Measurements from ENCODE around the gene A3GALT2. TPM values are rescaled to one million over a fixed set of nuclear protein-coding genes. Genes with fewer than 3 reads are reported as not detected.
"Not testable (repeated sequence)": the region's sequence is repeated elsewhere in the genome, so short reads cannot be mapped to it uniquely, and the experiment has no call there.

Gene A3GALT2
- total RNA-seq, 1 donor from 2014 or later = not detected

DNA sequence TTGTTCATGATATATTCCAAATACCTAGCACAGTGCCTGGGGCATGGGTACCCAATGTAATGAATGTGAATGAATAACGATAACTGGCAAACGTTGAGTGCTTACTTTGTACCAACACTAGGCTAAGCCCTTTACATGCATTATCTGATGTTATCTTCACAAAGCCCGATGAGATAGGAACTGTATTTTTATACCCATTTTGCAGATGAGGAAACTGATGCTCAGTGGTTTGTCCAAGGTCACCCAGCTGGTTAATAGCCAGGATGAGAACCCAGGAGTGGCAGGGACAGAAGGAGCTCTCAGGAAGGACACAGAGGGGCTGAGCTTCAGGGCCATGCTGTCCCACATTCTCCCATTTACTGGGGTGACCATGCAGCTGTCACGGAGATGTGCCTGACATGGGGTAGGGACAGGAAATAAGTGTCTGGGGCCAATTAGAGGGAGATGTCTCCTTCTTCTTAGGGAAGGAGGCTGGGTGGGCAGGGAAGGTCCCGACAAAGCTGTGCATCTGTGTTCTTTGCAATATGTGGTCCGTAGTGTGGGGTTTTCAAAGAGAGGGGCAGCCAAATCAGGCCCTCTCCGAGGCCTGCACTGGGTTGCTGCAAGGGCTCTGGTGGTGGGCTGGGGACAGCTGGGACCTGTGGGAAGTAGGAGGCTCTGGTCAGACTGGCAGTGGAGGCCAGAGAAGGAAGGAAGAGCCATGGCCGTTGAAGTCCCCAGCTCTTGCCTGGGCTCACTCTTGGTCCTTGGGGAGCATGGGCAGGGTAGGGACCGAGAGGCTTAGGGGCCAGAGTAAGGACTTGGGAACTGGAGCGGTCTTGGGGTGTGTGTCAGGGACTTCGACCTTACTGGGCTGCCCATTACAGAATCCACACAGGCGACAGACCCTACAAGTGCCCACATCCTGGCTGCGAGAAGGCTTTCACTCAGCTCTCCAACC, 26.6 kb downstream of the A3GALT2 start:
- TF ChIP-seq POLR2AphosphoS5 (IDR thresholded peaks at IDR 0.05; ENCODE audit: insufficient read depth in 1 of 2, low read depth in 1 of 2) (no peak), POLR2A (IDR thresholded peaks at IDR 0.05) (no peak)
- TF ChIP-seq, protein P1, sequence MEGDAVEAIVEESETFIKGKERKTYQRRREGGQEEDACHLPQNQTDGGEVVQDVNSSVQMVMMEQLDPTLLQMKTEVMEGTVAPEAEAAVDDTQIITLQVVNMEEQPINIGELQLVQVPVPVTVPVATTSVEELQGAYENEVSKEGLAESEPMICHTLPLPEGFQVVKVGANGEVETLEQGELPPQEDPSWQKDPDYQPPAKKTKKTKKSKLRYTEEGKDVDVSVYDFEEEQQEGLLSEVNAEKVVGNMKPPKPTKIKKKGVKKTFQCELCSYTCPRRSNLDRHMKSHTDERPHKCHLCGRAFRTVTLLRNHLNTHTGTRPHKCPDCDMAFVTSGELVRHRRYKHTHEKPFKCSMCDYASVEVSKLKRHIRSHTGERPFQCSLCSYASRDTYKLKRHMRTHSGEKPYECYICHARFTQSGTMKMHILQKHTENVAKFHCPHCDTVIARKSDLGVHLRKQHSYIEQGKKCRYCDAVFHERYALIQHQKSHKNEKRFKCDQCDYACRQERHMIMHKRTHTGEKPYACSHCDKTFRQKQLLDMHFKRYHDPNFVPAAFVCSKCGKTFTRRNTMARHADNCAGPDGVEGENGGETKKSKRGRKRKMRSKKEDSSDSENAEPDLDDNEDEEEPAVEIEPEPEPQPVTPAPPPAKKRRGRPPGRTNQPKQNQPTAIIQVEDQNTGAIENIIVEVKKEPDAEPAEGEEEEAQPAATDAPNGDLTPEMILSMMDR (IDR thresholded peaks at IDR 0.05) = no peak
- intact Hi-C loops (cut with DNase I) = loop anchor here (5.0 kb wide), 1 partner anchor 73 kb away; no protein-coding TSS in a partner anchor
- Histone ChIP-seq H3K9me3 (no peaks in the 10 kb centered on the region), H3K27me3 (no peaks in the 10 kb centered on the region), H3K4me1 (peaks cover 30% of the 10 kb centered on the region), H3K27ac (no peak overlapping the region), H3K36me3 (peaks cover 0 to 35% of the 10 kb centered on the region in 2 donors), H3K4me3 (no peak overlapping the region)
- no peak for DNase-seq (ENCODE audit: extremely low spot score in 2 of 2)

- Histone ChIP-seq H3K27me3 (no peaks in the 10 kb centered on the region), H3K4me1 (peaks cover 25% of the 10 kb centered on the region), H3K27ac (peak overlapping the region; percentile 48), H3K9me3 (no peaks in the 10 kb centered on the region), H3K4me3 (no peak overlapping the region), H3K36me3 (peaks cover 0 to 28% of the 10 kb centered on the region in 2 donors)
- TF ChIP-seq POLR2AphosphoS5 (IDR thresholded peaks at IDR 0.05; ENCODE audit: insufficient read depth in 1 of 2, low read depth in 1 of 2) = no peak
- TF ChIP-seq, protein P1 (IDR thresholded peaks at IDR 0.05) = no peak
- no peak for TF ChIP-seq POLR2A (IDR thresholded peaks at IDR 0.05)
- no peak for DNase-seq (ENCODE audit: extremely low spot score in 2 of 2)
- intact Hi-C loops (cut with DNase I) = no loop called here
Measured at GRCh38 chr1:33292726-33293340, 28.1 kb downstream of the A3GALT2 start.

DNA sequence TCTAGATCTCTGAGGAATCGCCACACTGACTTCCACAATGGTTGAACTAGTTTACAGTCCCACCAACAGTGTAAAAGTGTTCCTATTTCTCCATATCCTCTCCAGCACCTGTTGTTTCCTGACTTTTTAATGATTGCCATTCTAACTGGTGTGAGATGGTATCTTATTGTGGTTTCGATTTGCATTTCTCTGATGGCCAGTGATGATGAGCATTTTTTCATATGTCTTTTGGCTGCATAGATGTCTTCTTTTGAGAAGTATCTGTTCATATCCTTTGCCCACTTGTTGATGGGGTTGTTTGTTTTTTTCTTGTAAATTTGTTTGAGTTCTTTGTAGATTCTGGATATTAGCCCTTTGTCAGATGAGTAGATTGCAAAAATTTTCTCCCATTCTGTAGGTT, 30.3 kb downstream of the A3GALT2 start:
- intact Hi-C loops (cut with DNase I); H3K4me3 ChIP-seq: not testable (repeated sequence)

DNA sequence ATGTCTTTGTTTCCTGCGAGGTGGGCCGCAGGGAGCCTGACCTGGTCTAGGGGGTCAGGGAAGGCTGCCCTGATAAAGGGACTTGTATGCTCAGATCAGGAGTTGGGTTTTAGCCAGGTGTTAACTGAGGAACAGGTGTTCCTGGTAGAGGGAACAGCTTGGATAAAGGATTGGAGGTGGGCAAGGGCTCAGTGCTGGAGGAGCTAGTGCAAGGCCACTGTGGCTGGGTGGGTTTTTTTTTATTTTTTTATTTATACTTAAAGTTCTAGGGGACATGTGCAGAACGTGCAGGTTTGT, 31.1 kb downstream of the A3GALT2 start:
- H3K36me3 ChIP-seq = peaks cover 0 to 15% of the 10 kb centered on the region in 2 donors
- TF ChIP-seq, protein P1 (IDR thresholded peaks at IDR 0.05) = no peak
- TF ChIP-seq POLR2A (IDR thresholded peaks at IDR 0.05) = no peak
- H3K4me3 ChIP-seq = no peak overlapping the region
- peak overlapping the region; percentile 4 for H3K27ac ChIP-seq
- H3K4me1 ChIP-seq = peaks cover 29% of the 10 kb centered on the region
- no peak for DNase-seq (ENCODE audit: extremely low spot score in 2 of 2)
- intact Hi-C loops (cut with DNase I) = loop anchor here (10.0 kb wide), 1 partner anchor 175 kb away; no protein-coding TSS in a partner anchor
- H3K27me3 ChIP-seq = no peaks in the 10 kb centered on the region
- no peaks in the 10 kb centered on the region for H3K9me3 ChIP-seq

More for the DNA sequence above, 30.3 kb downstream of the A3GALT2 start:
- H3K36me3 ChIP-seq = peaks cover 0 to 20% of the 10 kb centered on the region in 2 donors
- not testable (repeated sequence) for H3K9me3 ChIP-seq; H3K27me3 ChIP-seq; DNase-seq (ENCODE audit: extremely low spot score in 2 of 2); H3K27ac ChIP-seq
- H3K4me1 ChIP-seq = peaks cover 35% of the 10 kb centered on the region

- TF ChIP-seq, protein P1 (IDR thresholded peaks at IDR 0.05) = no peak
- no peak for TF ChIP-seq POLR2A (IDR thresholded peaks at IDR 0.05)
- TF ChIP-seq POLR2AphosphoS5 (IDR thresholded peaks at IDR 0.05; ENCODE audit: insufficient read depth in 1 of 2, low read depth in 1 of 2) = no peak
- no peaks in the 10 kb centered on the region for H3K9me3 ChIP-seq
- DNase-seq (ENCODE audit: extremely low spot score in 2 of 2) = no peak
- peaks cover 28% of the 10 kb centered on the region for H3K4me1 ChIP-seq
- intact Hi-C loops (cut with DNase I) = loop anchor here (10.0 kb wide), 1 partner anchor 176 kb away; no protein-coding TSS in a partner anchor
- no peaks in the 10 kb centered on the region for H3K27me3 ChIP-seq
- peak overlapping the region; percentile 4 for H3K27ac ChIP-seq
- H3K4me3 ChIP-seq = no peak overlapping the region
- peaks cover 0 to 9% of the 10 kb centered on the region in 2 donors for H3K36me3 ChIP-seq
Measured at GRCh38 chr1:33288976-33289857, 31.7 kb downstream of the A3GALT2 start.

Data from vagina (tissue), 2 donors.